CD4-positive, alpha-beta T cell treated with Interleukin-2 at 100 ng/mL for 4 hours (primary cell): ENCODE results near the gene SATB2.

Source experiments
- DNase-seq: peaks from one replicate; pipeline ENCODE4 v3.0.0-alpha.2; 2020; ENCODE audit warnings: low spot score

Gene SATB2

DNA sequence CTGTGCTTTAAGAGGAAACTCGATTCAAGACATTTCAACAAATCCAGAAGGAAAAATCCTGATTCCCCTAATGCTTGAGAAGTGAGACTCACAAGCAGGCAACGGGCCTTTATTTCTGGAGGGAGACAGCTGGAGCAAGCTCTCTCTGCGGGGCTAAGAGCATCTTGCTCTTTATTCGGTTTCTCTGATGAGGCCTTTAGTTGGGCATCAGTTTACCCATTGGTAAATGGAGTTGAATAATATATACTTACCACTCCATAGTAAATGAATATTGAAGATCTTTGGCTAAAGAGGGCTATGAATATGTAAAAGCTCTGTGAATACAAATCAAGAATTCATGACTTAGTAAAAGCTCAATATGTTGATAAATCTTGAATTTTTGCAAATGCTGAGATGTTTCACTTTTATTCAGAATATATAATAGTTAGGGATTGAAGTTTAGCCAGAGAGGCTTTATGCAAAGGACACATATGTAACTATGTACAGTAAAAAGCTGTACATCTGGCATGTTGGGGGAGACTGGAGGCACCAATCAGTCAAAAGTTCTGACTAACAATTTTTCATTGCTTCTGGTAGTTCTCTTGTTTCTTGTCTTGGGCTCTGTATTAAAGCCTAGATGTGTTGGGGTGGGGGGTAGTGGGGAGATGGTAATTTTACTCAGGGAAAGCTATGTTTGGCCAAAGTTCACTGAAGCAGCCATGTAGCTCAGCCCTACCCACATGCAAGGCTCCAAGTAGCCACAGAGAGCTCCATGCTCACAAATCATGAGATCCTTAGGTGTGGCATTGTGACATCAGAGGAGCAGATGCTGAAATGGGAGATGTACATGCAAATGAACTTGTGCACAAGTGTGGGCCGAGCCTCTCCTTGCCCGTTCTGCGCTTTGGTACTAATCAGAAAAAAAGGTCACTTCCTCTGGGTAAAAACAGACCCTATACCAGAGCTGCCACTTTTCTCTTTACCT lies 200.2 kb downstream of the SATB2 start:
- DNase-seq: no peak

DNA sequence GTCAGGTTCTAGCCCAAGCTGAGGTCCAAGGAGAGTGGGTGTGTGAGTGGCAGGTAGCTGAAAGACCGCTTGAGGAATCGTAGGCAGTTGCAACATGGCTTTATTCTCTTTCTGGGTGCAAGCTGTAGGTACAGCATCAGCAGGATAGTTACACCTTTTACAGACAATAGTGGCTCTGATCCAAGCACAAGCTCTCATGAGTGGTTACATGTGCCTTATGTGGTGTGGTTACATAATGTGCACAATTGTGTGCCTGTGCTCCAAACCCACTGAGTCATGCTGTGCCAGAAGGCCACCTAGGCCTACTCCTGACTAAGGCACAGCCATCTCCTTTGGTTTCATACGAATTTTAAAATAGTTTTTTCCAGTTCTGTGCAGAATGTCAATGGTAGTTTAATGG lies 227.6 kb downstream of the SATB2 start:
- DNase-seq: no peak

DNA sequence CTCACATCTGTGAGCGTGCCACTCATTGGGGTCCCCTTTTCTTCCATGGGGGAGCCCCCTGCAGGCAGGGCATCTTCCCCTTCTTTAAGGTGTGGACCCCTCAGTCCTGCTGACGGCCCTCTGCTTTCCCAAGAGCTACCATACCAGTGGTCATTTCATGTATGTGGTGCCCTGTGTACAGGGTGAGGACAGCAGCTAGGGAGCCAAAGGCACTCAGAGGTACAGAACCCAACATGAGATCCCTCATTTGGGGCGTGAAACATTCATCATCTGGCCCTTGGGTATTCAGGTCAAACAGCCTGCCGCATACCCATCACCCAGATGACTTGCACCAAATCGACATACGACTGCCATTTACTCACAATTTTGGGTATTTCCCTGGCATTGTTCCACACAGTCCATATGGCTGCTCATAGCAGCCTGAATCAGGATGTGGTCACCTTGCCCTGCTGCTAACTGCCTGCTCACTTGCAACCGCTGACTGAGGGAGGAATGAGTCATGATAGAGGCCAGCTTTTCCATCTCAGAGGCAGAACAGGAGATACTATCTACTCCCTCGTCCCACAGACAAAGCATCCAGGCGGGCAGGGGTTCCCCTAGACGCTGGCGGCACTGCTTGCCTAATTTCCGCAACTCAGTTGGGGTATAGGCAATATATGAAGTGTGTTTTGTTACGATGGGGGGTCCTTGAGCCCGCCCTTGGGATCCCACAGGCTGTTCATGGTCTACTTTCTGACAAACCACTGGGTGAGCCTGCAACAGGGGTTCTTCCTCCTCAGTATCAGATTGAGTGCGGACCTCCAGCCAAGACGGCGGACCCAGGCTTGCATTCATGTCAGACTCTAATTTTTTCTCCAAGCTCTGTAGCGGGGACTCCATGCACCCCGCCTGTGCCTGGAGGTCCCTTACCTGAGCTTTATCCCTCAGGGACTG lies 228.6 kb downstream of the SATB2 start:
- no peak for DNase-seq

DNA sequence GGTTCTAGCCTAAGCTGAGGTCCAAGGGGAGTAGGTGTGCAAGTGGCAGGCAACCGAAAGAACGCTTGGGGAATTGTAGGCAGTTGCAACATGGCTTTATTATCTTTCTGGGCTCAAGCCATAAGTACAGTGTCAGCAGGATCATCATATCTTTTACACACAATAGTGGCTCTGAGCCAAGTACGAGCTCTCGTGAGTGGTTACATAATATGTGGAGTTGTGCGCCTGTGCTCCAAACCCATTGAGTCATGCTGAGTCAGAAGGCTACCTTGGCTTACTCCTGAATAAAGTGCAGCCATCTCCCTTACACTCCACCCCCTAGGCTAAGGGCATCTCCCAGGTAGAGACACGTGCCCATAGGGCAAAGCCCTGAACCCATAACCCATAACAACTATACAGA lies 233.9 kb downstream of the SATB2 start:
- no peak for DNase-seq

DNA sequence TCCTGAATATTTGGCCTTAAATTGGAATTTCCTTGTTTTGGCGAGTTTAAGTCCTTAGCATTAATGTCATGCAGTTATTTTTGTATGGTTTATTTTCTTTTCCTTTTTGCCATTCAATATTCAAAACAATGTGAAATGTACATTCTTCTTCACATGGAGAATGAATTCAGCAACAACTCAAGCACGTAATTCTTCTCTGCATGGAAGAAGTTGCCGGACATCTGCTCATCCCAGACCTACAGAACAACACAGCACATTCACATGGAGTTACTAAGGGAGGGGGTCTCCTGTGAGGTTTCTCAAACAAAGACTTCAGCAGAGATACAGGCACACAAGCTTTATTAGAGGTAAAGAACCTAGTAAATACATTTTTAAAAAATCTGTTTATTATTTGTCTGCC lies 236.8 kb downstream of the SATB2 start:
- DNase-seq: no peak

DNA sequence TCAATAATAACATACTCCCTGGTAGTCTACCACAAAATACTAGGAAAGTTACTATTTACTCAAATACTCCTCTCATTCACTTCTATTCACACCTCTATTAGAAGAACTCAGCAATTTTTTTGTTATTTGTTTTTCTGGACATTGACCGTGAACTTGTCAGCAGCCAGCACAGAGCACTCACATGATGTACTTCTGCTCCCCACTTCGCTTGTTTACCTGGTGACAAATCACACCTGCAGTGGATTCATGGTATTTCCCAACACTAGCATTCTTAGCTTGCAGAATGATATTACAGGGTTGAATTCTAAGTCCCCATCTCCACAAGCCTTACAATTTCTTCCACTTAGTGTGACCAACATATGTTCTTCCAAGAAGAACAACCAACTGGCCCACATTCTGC lies 238.2 kb downstream of the SATB2 start:
- DNase-seq: no peak
